HEK293 (cell line): Measurements from ENCODE around the gene SINHCAF.

Experiments
- ZBTB1 ChIP-seq: fragments of 450-650 bp; formaldehyde crosslinking; IDR thresholded peaks from 2 replicates; pipeline ENCODE4 v1.5.1; 2016; ENCODE audit warnings: missing biosample characterization, missing genetic modification characterization
- ZNF629 ChIP-seq: fragments of 450-650 bp; formaldehyde crosslinking; IDR thresholded peaks from 2 replicates; pipeline ENCODE4 v1.5.1; 2017; ENCODE audit warnings: missing biosample characterization, missing genetic modification characterization
- TF ChIP-seq, protein P1 (sequence below): fragments of 450-650 bp; formaldehyde crosslinking; IDR thresholded peaks from 2 replicates; pipeline ENCODE4 v1.5.1; 2016; ENCODE audit warnings: missing biosample characterization, missing genetic modification characterization, low read depth
- TF ChIP-seq, protein P2 (sequence below): fragments of 450-650 bp; formaldehyde crosslinking; IDR thresholded peaks from 2 replicates; pipeline ENCODE4 v1.5.1; 2016; ENCODE audit warnings: missing biosample characterization, missing genetic modification characterization

DNA sequence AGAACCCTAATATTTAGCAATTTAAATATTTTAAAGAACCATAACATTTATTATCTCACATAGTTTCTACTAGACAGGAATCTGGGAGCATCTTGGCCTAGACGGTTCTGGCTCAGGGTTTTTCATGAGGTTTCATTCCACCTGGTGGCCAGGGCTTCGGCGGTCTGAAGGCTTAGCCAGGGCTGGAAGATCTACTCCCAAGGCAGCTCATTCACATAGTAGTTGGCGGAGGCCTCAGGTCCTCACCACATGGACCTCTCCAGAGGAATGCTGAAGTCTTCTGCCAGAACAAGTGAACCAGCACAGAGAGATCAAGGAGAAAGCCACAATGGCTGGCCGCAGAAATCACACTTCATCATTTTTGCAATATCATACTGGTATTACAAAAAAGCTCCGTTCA is 68.2 kb downstream of the SINHCAF start:
- TF ChIP-seq, protein P1, sequence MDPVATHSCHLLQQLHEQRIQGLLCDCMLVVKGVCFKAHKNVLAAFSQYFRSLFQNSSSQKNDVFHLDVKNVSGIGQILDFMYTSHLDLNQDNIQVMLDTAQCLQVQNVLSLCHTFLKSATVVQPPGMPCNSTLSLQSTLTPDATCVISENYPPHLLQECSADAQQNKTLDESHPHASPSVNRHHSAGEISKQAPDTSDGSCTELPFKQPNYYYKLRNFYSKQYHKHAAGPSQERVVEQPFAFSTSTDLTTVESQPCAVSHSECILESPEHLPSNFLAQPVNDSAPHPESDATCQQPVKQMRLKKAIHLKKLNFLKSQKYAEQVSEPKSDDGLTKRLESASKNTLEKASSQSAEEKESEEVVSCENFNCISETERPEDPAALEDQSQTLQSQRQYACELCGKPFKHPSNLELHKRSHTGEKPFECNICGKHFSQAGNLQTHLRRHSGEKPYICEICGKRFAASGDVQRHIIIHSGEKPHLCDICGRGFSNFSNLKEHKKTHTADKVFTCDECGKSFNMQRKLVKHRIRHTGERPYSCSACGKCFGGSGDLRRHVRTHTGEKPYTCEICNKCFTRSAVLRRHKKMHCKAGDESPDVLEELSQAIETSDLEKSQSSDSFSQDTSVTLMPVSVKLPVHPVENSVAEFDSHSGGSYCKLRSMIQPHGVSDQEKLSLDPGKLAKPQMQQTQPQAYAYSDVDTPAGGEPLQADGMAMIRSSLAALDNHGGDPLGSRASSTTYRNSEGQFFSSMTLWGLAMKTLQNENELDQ (tag by site-specific recombination): no peak
- TF ChIP-seq, protein P2, sequence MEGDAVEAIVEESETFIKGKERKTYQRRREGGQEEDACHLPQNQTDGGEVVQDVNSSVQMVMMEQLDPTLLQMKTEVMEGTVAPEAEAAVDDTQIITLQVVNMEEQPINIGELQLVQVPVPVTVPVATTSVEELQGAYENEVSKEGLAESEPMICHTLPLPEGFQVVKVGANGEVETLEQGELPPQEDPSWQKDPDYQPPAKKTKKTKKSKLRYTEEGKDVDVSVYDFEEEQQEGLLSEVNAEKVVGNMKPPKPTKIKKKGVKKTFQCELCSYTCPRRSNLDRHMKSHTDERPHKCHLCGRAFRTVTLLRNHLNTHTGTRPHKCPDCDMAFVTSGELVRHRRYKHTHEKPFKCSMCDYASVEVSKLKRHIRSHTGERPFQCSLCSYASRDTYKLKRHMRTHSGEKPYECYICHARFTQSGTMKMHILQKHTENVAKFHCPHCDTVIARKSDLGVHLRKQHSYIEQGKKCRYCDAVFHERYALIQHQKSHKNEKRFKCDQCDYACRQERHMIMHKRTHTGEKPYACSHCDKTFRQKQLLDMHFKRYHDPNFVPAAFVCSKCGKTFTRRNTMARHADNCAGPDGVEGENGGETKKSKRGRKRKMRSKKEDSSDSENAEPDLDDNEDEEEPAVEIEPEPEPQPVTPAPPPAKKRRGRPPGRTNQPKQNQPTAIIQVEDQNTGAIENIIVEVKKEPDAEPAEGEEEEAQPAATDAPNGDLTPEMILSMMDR (tag by site-specific recombination): no peak
- no peak for TF ChIP-seq ZBTB1 (tag by site-specific recombination)
- no peak for TF ChIP-seq ZNF629 (tag by site-specific recombination)
